ENCODE measurements around the gene TKT.

TKT gene

GRCh38 chr3:53234130-53234840 lies 21.5 kb downstream of the TKT start:
- Histone ChIP-seq H3K4me1 (ENCODE audit: control insufficient read depth, insufficient read depth, low read length) (peaks cover 6% of the 10 kb centered on the region), H3K36me3 (ENCODE audit: control insufficient read depth, insufficient read depth, low read length) (peaks cover 45% of the 10 kb centered on the region), H3K9ac (ENCODE audit: low read length) (no peak overlapping the region), H3K27ac (ENCODE audit: low read depth, low read length) (no peak overlapping the region), H3K27me3 (ENCODE audit: control insufficient read depth, insufficient read depth, low read length) (no peaks in the 10 kb centered on the region), H3K4me3 (ENCODE audit: low read length) (no peak overlapping the region)

- H3K36me3 ChIP-seq (ENCODE audit: control insufficient read depth, insufficient read depth, low read length) = peaks cover 60% of the 10 kb centered on the region
- H3K27ac ChIP-seq (ENCODE audit: low read depth, low read length) = no peak overlapping the region
- no peak overlapping the region for H3K9ac ChIP-seq (ENCODE audit: low read length)
- no peak overlapping the region for H3K4me3 ChIP-seq (ENCODE audit: low read length)
- H3K27me3 ChIP-seq (ENCODE audit: control insufficient read depth, insufficient read depth, low read length) = no peaks in the 10 kb centered on the region
- H3K4me1 ChIP-seq (ENCODE audit: control insufficient read depth, insufficient read depth, low read length) = peaks cover 6% of the 10 kb centered on the region
These were observed 23.0 kb downstream of the TKT start for GRCh38 chr3:53232641-53233377.

- Histone ChIP-seq H3K4me1 (ENCODE audit: control insufficient read depth, insufficient read depth, low read length) (peaks cover 6% of the 10 kb centered on the region), H3K4me3 (ENCODE audit: low read length) (no peak overlapping the region), H3K27me3 (ENCODE audit: control insufficient read depth, insufficient read depth, low read length) (no peaks in the 10 kb centered on the region), H3K9ac (ENCODE audit: low read length) (no peak overlapping the region), H3K36me3 (ENCODE audit: control insufficient read depth, insufficient read depth, low read length) (peaks cover 69% of the 10 kb centered on the region), H3K27ac (ENCODE audit: low read depth, low read length) (no peak overlapping the region)
These were observed 24.0 kb downstream of the TKT start for GRCh38 chr3:53231532-53232511.

- no peaks in the 10 kb centered on the region for H3K27me3 ChIP-seq (ENCODE audit: control insufficient read depth, insufficient read depth, low read length)
- no peak overlapping the region for H3K9ac ChIP-seq (ENCODE audit: low read length)
- no peaks in the 10 kb centered on the region for H3K4me1 ChIP-seq (ENCODE audit: control insufficient read depth, insufficient read depth, low read length)
- H3K27ac ChIP-seq (ENCODE audit: low read depth, low read length) = no peak overlapping the region
- H3K36me3 ChIP-seq (ENCODE audit: control insufficient read depth, insufficient read depth, low read length) = peaks cover 76% of the 10 kb centered on the region
- no peak overlapping the region for H3K4me3 ChIP-seq (ENCODE audit: low read length)
These were observed 25.0 kb downstream of the TKT start for GRCh38 chr3:53230789-53231188.

- H3K27ac ChIP-seq (ENCODE audit: low read depth, low read length) = no peak overlapping the region
- H3K27me3 ChIP-seq (ENCODE audit: control insufficient read depth, insufficient read depth, low read length) = no peaks in the 10 kb centered on the region
- peaks cover 77% of the 10 kb centered on the region for H3K36me3 ChIP-seq (ENCODE audit: control insufficient read depth, insufficient read depth, low read length)
- H3K4me1 ChIP-seq (ENCODE audit: control insufficient read depth, insufficient read depth, low read length) = no peaks in the 10 kb centered on the region
- no peak overlapping the region for H3K4me3 ChIP-seq (ENCODE audit: low read length)
- no peak overlapping the region for H3K9ac ChIP-seq (ENCODE audit: low read length)
These were observed 25.7 kb downstream of the TKT start for GRCh38 chr3:53230041-53230621.

GRCh38 chr3:53229606-53230005 lies 26.2 kb downstream of the TKT start:
- no peaks in the 10 kb centered on the region for H3K27me3 ChIP-seq (ENCODE audit: control insufficient read depth, insufficient read depth, low read length)
- no peak overlapping the region for H3K9ac ChIP-seq (ENCODE audit: low read length)
- H3K4me3 ChIP-seq (ENCODE audit: low read length) = no peak overlapping the region
- H3K36me3 ChIP-seq (ENCODE audit: control insufficient read depth, insufficient read depth, low read length) = peaks cover 82% of the 10 kb centered on the region
- no peaks in the 10 kb centered on the region for H3K4me1 ChIP-seq (ENCODE audit: control insufficient read depth, insufficient read depth, low read length)
- no peak overlapping the region for H3K27ac ChIP-seq (ENCODE audit: low read depth, low read length)

- H3K36me3 ChIP-seq (ENCODE audit: control insufficient read depth, insufficient read depth, low read length) = peaks cover 85% of the 10 kb centered on the region
- no peaks in the 10 kb centered on the region for H3K4me1 ChIP-seq (ENCODE audit: control insufficient read depth, insufficient read depth, low read length)
- H3K9ac ChIP-seq (ENCODE audit: low read length) = no peak overlapping the region
- H3K27me3 ChIP-seq (ENCODE audit: control insufficient read depth, insufficient read depth, low read length) = no peaks in the 10 kb centered on the region
- no peak overlapping the region for H3K27ac ChIP-seq (ENCODE audit: low read depth, low read length)
- H3K4me3 ChIP-seq (ENCODE audit: low read length) = no peak overlapping the region
These were observed 26.7 kb downstream of the TKT start for GRCh38 chr3:53229171-53229570.

- H3K27ac ChIP-seq (ENCODE audit: low read depth, low read length) = no peak overlapping the region
- H3K9ac ChIP-seq (ENCODE audit: low read length) = no peak overlapping the region
- H3K4me1 ChIP-seq (ENCODE audit: control insufficient read depth, insufficient read depth, low read length) = no peaks in the 10 kb centered on the region
- no peaks in the 10 kb centered on the region for H3K27me3 ChIP-seq (ENCODE audit: control insufficient read depth, insufficient read depth, low read length)
- H3K4me3 ChIP-seq (ENCODE audit: low read length) = no peak overlapping the region
- H3K36me3 ChIP-seq (ENCODE audit: control insufficient read depth, insufficient read depth, low read length) = peaks cover 76% of the 10 kb centered on the region
These were observed 27.6 kb downstream of the TKT start for GRCh38 chr3:53227993-53228885.

- H3K4me1 ChIP-seq (ENCODE audit: control insufficient read depth, insufficient read depth, low read length) = no peaks in the 10 kb centered on the region
- no peak overlapping the region for H3K4me3 ChIP-seq (ENCODE audit: low read length)
- no peak overlapping the region for H3K27ac ChIP-seq (ENCODE audit: low read depth, low read length)
- no peaks in the 10 kb centered on the region for H3K27me3 ChIP-seq (ENCODE audit: control insufficient read depth, insufficient read depth, low read length)
- H3K36me3 ChIP-seq (ENCODE audit: control insufficient read depth, insufficient read depth, low read length) = peaks cover 65% of the 10 kb centered on the region
- no peak overlapping the region for H3K9ac ChIP-seq (ENCODE audit: low read length)
These were observed 28.9 kb downstream of the TKT start for GRCh38 chr3:53226841-53227407.

- no peaks in the 10 kb centered on the region for H3K4me1 ChIP-seq (ENCODE audit: control insufficient read depth, insufficient read depth, low read length)
- no peak overlapping the region for H3K27ac ChIP-seq (ENCODE audit: low read depth, low read length)
- no peak overlapping the region for H3K9ac ChIP-seq (ENCODE audit: low read length)
- no peaks in the 10 kb centered on the region for H3K27me3 ChIP-seq (ENCODE audit: control insufficient read depth, insufficient read depth, low read length)
- H3K36me3 ChIP-seq (ENCODE audit: control insufficient read depth, insufficient read depth, low read length) = peaks cover 58% of the 10 kb centered on the region
- no peak overlapping the region for H3K4me3 ChIP-seq (ENCODE audit: low read length)
These were observed 29.5 kb downstream of the TKT start for GRCh38 chr3:53226142-53226840.

- Histone ChIP-seq H3K27me3 (ENCODE audit: control insufficient read depth, insufficient read depth, low read length) (no peaks in the 10 kb centered on the region), H3K4me3 (ENCODE audit: low read length) (no peak overlapping the region), H3K27ac (ENCODE audit: low read depth, low read length) (no peak overlapping the region), H3K36me3 (ENCODE audit: control insufficient read depth, insufficient read depth, low read length) (peaks cover 52% of the 10 kb centered on the region), H3K4me1 (ENCODE audit: control insufficient read depth, insufficient read depth, low read length) (no peaks in the 10 kb centered on the region), H3K9ac (ENCODE audit: low read length) (no peak overlapping the region)
These were observed 30.2 kb downstream of the TKT start for GRCh38 chr3:53225651-53226050.

All from rectal smooth muscle tissue (tissue), 1 donor.